Right forelimb (tissue), 1 donor: ENCODE data around the gene HSPH1.
"Not testable (repeated sequence)": the region's sequence is repeated elsewhere in the genome, so short reads cannot be mapped to it uniquely, and the experiment has no call there.

Source experiments
- DNase-seq: peaks from one replicate; pipeline ENCODE4 v3.0.0-alpha.2; 2018

Gene HSPH1

GRCh38 chr13:31122544-31123260 is 39.0 kb downstream of the HSPH1 start:
- no peak for DNase-seq

DNA sequence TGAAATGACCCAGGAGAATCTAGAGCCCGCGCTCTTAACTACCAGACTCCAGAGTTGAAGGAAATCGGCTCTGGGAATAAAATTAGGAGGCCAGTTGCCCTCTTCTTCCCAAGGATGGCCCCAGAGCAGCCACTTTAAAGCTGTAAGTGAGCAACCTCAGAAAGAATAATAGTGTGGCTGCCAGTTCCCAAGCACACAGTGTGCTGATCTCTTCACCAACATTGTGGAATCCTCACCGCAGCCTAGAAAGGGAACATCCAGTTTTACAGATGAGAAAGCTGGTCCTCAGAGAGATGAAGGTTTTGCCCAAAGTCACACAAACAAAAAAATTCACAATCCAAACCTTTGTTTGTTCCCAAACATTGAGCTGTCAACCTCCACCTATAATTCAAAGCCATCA is 39.6 kb downstream of the HSPH1 start:
- no peak for DNase-seq

- no peak for DNase-seq
These were observed 40.1 kb downstream of the HSPH1 start for GRCh38 chr13:31121379-31122140.

DNA sequence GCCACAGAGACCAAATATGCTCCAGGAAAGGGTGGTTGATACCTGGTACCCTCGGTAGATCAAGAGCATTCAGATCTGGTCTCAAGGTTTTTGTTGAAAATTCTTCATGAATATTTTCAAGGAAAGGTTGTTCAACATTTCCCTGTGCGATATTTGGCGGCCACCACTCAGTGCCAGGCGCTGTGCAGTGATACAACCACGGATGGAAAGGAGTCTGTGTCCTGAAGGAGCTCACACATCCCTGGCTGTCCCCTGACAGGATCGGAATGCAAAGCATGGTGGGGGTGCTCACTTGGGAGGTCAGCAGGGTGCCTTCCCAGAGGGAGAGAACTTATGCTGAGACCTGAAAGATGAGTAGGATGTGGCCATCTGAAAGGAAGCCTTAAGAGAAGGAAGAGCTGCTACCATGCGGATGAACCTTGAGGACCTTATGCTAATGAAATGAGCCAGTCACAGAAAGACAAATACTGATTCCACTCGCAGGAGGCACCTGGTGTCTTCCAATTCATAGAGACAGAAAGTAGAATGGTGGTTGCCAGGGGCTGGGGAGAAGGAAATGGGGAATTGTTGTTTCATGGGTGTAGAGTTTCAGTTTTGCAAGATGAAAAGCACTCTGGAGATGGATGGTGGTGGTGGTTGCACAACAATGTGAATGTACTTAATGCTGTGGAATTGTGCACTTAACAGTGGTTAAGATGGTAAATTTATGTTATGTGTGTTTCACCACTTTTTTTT is 41.6 kb downstream of the HSPH1 start:
- DNase-seq: no peak

DNA sequence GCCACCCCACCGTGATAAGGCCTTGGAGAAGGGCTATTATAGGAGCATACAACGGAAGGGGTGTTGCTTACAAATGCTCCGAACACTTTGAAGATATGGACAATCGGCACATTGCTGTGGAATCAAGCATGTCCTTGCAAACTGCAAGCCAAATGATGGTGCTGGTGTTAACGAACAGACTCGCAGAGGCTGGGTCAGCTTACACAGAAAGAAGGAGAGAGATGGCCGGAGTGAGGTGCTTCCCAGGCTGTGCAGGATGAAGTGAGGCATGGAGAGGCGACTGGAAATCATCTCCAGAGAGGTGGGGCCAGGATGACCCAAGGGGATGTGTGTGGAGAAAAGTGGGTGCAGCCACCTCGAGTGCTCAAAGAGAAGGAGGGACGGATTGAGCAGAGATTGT is 42.2 kb downstream of the HSPH1 start:
- no peak for DNase-seq

DNA sequence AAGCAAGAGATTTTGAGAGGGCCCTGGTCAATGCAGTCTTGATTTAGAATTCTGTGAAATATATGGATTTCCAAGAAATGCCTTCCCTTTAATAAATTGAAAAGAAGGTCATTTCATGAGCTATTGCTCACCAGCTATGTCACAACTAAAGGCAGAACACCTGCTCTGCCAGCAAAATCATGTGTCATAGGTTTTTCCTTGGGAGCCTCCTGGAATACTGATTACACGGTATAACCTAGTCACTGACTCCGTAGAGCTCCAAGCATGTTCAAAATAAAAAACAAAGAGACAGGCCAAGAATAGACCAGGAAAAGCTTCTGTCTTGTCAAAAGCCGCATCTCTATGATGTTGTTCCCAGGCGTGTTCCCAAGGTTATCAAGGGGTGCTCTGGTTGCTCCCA is 45.5 kb downstream of the HSPH1 start:
- DNase-seq: no peak

GRCh38 chr13:31115616-31116015 is 46.1 kb downstream of the HSPH1 start:
- DNase-seq: no peak

- no peak for DNase-seq
These were observed 47.1 kb downstream of the HSPH1 start for GRCh38 chr13:31114641-31115040.

GRCh38 chr13:31111136-31111535 is 50.6 kb downstream of the HSPH1 start:
- no peak for DNase-seq

GRCh38 chr13:31110617-31111016 is 51.1 kb downstream of the HSPH1 start:
- DNase-seq: no peak

DNA sequence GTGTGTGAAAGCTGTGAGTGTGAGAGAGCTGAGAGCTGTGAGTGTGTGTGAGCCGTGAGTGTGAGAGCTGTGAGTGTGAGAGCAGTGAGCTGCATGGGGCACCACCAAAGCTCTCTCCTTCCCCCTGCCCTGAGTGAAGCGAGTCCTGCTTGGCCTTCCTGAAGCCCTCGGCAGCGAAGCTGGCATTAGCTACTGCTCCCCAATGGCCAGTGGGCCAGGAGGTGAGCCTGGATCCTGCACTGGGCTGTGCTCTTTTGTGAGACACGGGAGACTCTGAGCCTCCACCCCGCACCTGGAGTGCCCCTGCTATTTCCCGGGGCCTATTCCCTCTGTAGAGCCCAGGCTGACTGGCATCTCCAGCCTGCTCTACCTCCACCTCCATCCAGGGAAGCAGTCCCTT is 51.5 kb downstream of the HSPH1 start:
- no peak for DNase-seq

- DNase-seq: no peak
These were observed 54.6 kb downstream of the HSPH1 start for GRCh38 chr13:31107109-31107508.

GRCh38 chr13:31105856-31106255 is 55.8 kb downstream of the HSPH1 start:
- DNase-seq: no peak

DNA sequence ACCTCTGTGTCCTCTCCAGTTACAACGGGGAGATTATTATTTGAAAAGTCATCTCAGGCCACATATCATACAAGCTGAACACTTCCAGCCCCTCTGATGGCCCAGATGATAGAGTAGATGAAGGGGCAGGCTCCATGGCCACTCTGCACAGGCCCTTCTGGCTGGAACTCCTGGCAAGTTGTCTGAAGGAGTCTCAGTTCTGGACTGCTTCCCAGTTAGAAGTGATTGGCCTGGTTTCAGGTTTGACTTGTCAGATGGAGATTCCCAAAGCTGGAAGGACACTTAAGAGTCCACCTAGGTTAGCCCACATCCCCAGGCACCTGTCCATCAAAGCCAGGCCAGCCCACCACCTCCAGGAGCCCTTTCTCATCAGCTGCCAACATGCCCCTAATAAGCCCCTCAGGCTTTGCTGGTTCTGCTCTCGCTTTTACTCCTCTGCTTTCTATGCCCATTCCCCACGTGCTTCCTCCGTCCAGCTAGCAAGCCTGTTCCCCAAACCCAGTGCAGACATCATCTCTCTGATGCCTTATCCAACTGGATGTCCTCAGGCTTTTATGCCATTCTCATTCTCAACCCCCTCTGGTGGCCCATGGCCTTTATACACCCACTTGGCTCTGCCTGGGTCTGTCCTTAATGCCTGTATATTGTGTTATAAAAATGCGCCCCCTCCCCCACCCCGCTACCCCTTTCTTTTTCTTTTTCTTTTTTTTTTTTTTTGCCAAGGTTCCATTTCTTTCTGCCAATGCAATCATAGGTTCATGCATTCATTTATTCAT is 56.5 kb downstream of the HSPH1 start:
- DNase-seq: no peak

DNA sequence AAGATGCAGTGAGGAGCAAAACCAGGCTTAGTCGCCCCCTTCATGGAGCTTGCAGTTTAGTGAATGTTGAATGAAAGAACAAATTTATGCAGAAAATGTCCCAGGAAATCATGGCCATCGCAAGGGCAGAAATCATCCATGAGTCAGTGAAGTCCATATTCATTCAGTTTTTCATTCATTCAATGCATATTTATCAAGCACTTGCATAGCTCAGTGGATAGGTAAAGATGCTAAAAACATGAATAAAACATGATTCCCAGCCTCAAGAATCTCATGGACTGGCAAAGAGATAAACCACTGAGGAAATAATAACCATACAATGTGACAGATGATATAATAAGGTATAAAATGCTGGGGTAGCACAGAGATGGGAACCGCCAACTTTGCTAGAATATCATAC is 58.8 kb downstream of the HSPH1 start:
- no peak for DNase-seq

- no peak for DNase-seq
These were observed 60.1 kb downstream of the HSPH1 start for GRCh38 chr13:31101472-31102170.

DNA sequence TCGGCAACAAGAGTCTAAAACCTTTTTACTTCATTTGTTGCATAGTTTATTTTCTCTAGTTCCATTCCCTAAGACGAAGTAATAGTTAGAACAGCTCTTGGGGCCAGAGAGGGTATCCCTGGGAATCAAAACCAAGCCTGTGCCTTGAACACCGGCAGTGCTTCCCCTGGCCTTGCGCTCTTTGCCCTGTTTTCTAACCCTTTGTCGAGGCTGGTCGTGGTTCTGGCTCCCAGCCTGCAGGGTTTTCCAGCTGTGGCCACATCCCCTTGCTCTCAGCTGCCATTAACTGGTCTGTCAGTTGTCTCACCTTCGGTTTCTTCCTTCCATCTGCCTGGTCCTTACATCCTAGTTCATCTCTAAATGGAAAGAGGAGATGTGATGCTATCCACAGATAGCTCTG is 61.0 kb downstream of the HSPH1 start:
- DNase-seq: no peak

GRCh38 chr13:31097911-31098434 is 63.7 kb downstream of the HSPH1 start:
- DNase-seq: not testable (repeated sequence)

GRCh38 chr13:31096654-31097302 is 64.9 kb downstream of the HSPH1 start:
- DNase-seq: no peak

DNA sequence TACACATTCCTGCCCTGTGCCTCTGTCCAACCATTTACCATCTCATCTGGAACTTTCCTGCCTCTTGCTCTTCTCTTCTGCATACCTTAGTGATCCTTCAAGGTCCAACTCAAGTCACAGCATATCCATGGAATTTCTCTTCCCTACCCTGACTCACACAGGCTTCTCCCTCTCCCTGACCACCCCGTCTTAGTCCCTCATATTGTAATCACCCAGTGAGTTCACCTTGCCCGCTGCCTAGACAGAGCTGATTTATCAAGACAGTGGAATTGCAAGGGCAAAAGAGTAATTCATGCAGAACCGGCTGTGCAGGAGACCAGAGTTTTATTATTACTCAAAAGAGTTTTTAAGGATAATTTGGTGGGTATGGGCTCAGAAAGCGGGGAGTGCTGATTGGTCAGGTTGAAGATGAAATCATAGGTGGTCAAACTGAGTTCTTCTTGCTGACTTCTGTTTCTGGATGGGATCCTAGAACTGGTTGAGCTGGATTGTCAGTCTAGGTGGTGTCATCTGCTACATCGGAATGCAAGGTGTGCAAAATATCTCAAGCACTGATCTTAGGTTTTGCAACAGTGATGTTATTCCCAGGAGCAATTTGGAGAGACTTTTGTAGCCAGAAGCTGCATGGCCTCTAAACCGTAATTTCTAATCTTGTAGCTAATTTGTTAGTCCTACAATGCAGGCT is 67.2 kb downstream of the HSPH1 start:
- DNase-seq: no peak
